ENCODE measurements around the gene SDCCAG8.
A peak's percentile ranks its signal among the peaks of the same experiment; 100 is the strongest.
"Not testable (repeated sequence)": the region's sequence is repeated elsewhere in the genome, so short reads cannot be mapped to it uniquely, and the experiment has no call there.

Gene SDCCAG8

DNA sequence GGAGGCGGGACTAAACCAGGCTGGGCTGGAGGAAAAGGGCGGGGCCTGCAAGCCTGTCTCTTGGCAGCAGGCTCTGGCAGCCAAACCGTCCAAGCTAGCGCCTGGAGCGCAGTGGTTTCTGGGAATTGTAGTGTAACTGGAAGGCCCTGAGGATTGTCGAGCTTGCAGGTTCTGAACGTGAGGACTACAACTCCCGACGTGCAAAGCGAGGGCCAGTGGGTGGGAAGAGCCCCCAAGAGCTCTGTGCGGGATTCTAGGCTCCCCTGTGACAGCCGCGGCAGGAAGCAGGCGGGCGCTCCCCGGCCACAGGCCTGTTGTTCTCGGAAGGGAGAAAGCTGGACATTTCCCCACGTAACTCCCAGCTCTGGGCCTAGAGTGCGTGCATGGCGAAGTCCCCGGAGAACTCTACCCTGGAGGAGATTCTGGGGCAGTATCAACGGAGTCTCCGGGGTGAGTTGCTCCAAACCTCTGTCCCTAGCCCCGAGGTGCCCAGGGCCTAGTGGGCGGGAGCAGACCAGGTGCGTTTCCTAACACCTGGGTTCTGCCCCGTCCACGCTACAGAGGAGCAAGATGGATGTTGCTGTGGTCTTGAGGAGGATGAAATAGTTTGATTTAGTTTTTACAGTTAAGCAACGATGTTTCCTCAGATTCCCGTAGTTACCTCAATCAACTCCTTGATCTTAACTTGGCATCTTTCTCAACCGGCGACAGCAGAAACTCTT lies at the start of gene SDCCAG8:
TSS of gene SDCCAG8 (plus strand) at position 251 of the 722 bp plus-strand sequence. CDS start at position 384, 133 bp downstream.
- H3K27ac ChIP-seq: peak within 1 kb of the TSS; percentile 85
- H3K4me1 ChIP-seq: no peaks in the 10 kb centered on the region
- peak within 1 kb of the TSS; percentile 71 for H3K4me3 ChIP-seq (ENCODE audit: low read depth, low read length)
- H3K9me3 ChIP-seq (ENCODE audit: control insufficient read depth, low read length): no peaks in the 10 kb centered on the region
- H3K4me2 ChIP-seq (ENCODE audit: low read length): peak within 1 kb of the TSS; percentile 74
- H3K27me3 ChIP-seq (ENCODE audit: control insufficient read depth, insufficient read depth, low read length): no peaks in the 10 kb centered on the region
- H3K9ac ChIP-seq: peak within 1 kb of the TSS; percentile 34
- H3K36me3 ChIP-seq (ENCODE audit: control insufficient read depth, insufficient read depth, low read length): no peaks in the 10 kb centered on the region
- H2AFZ ChIP-seq: peak within 1 kb of the TSS; percentile 87
- no peak for TF ChIP-seq CTCF (IDR thresholded peaks at IDR 0.05)
- H3K79me2 ChIP-seq: peaks cover 2% of the 10 kb centered on the region

DNA sequence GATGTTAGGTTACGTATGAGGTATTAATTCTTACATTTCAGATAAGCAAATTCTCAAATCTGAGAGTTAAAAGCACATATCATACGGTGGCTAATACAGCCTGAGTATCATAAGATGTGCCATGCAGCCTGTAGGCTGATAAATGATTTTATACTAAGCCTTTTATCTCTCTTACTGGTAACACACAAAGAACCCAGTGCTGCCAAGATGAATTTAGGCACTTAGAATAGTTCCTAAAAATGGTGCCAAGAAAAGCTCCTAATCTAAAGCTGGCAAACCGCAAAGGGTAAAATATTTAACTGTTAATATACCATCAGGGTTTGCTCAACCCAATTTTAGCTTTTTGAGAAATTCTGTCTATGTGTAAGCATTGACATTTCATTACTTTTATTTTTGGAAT lies 43.9 kb upstream of the SDCCAG8 start:
- not testable (repeated sequence) for H3K4me3 ChIP-seq (ENCODE audit: low read depth, low read length); H3K9me3 ChIP-seq (ENCODE audit: control insufficient read depth, low read length); H3K79me2 ChIP-seq

DNA sequence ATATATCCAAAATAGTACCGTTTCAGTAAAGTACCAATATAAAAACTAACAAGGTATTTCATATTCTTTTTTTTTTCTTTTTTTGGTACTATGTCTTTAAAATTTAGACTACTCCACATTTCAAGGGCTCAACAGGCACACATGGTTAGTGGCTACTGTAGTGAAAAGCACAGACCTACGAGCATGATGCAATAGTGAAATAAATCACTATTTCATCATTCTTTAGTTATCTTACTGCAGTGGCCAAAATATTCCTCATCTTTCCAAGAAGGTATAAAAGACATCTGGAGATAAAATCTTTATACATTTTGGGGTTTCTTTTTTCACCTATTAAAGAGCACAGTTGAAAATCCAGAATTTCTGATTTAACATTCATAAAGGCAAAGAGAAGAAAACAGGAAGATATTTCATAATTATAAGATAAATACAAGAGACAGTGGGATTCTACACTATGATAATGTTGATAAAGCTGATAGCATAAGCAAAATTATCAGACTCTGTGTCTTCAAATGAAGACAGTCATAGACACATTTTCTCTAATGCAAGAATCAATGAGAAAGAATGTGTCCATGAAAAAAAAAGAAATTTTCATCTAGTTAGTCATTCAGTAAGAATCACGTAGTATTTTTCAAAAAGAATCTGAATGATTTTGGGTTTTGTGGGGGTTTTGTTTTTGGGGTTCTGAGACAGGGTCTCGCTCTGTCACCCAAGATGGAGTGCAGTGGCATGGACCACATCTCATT lies 42.6 kb upstream of the SDCCAG8 start:
- no peak overlapping the region for H2AFZ ChIP-seq
- no peak for TF ChIP-seq CTCF (IDR thresholded peaks at IDR 0.05)
- no peaks in the 10 kb centered on the region for H3K4me1 ChIP-seq
- no peaks in the 10 kb centered on the region for H3K36me3 ChIP-seq (ENCODE audit: control insufficient read depth, insufficient read depth, low read length)
- no peak overlapping the region for H3K4me3 ChIP-seq (ENCODE audit: low read depth, low read length)
- H3K9me3 ChIP-seq (ENCODE audit: control insufficient read depth, low read length): no peaks in the 10 kb centered on the region
- no peak overlapping the region for H3K27ac ChIP-seq
- no peak overlapping the region for H3K4me2 ChIP-seq (ENCODE audit: low read length)
- H3K9ac ChIP-seq: no peak overlapping the region
- H3K27me3 ChIP-seq (ENCODE audit: control insufficient read depth, insufficient read depth, low read length): no peaks in the 10 kb centered on the region
- no peaks in the 10 kb centered on the region for H3K79me2 ChIP-seq

More for the DNA sequence above, 43.9 kb upstream of the SDCCAG8 start:
- not testable (repeated sequence) for H3K4me1 ChIP-seq; H3K4me2 ChIP-seq (ENCODE audit: low read length); H3K27ac ChIP-seq; H3K9ac ChIP-seq; H2AFZ ChIP-seq; H3K27me3 ChIP-seq (ENCODE audit: control insufficient read depth, insufficient read depth, low read length); H3K36me3 ChIP-seq (ENCODE audit: control insufficient read depth, insufficient read depth, low read length)

GRCh38 chr1:243215276-243215875 lies 40.5 kb upstream of the SDCCAG8 start:
- H3K36me3 ChIP-seq (ENCODE audit: control insufficient read depth, insufficient read depth, low read length): not testable (repeated sequence)

GRCh38 chr1:243216741-243217140 lies 39.1 kb upstream of the SDCCAG8 start:
- Histone ChIP-seq H3K4me1 (no peaks in the 10 kb centered on the region), H3K4me3 (ENCODE audit: low read depth, low read length) (no peak overlapping the region), H3K79me2 (peaks cover 2% of the 10 kb centered on the region), H3K36me3 (ENCODE audit: control insufficient read depth, insufficient read depth, low read length) (no peaks in the 10 kb centered on the region), H3K9ac (no peak overlapping the region), H2AFZ (no peak overlapping the region), H3K27me3 (ENCODE audit: control insufficient read depth, insufficient read depth, low read length) (no peaks in the 10 kb centered on the region), H3K4me2 (ENCODE audit: low read length) (no peak overlapping the region), H3K27ac (no peak overlapping the region), H3K9me3 (ENCODE audit: control insufficient read depth, low read length) (no peaks in the 10 kb centered on the region)
- TF ChIP-seq CTCF (IDR thresholded peaks at IDR 0.05): no peak

More at GRCh38 chr1:243215276-243215875, 40.5 kb upstream of the SDCCAG8 start:
- not testable (repeated sequence) for H3K27me3 ChIP-seq (ENCODE audit: control insufficient read depth, insufficient read depth, low read length); H3K9ac ChIP-seq; H3K27ac ChIP-seq; H3K9me3 ChIP-seq (ENCODE audit: control insufficient read depth, low read length); H2AFZ ChIP-seq; H3K79me2 ChIP-seq; H3K4me3 ChIP-seq (ENCODE audit: low read depth, low read length); H3K4me2 ChIP-seq (ENCODE audit: low read length); H3K4me1 ChIP-seq
